B cell (primary cell): ENCODE data around the gene NANOS2. TPM values are rescaled to one million over a fixed set of nuclear protein-coding genes. Genes with fewer than 3 reads are reported as not detected.

Experiments used
- ATAC-seq: fragments of 200-7000 bp; cut with Tn5 transposase; one replicate; pipeline ENCODE4 v1.10.0; 2021; ENCODE audit warnings: low read depth, mild to moderate bottlenecking, moderate number of reproducible peaks, moderate library complexity
- CTCF ChIA-PET: fragments of 350-600 bp; sonication (Branson Sonifier 250); formaldehyde crosslinking; loops from one replicate; lab custom pipeline; 2021; ENCODE audit warnings: antibody characterized with exemption, inconsistent platforms; lab: Charles Lee
- POLR2A ChIA-PET: fragments of 350-600 bp; sonication (Branson Sonifier 250); formaldehyde crosslinking; loops from one replicate; lab custom pipeline; 2021; ENCODE audit warnings: antibody characterized with exemption; lab: Charles Lee
- DNase-seq: peaks from one replicate; pipeline ENCODE4 v3.0.0; 2013
- H2AFZ ChIP-seq: 2 replicates; pipeline ENCODE4 v1.6.1; 2012; ENCODE audit warnings: mild to moderate bottlenecking, low read depth, low read length; ENCODE audit not compliant: insufficient read depth, poor library complexity, severe bottlenecking
- H3K27ac ChIP-seq, 2 donors: 1 replicate in 1 of 2; 2 replicates in 1 of 2; pipeline ENCODE4 v1.5.1; 2012 to 2013; ENCODE audit warnings: low read length in 2 of 2, mild to moderate bottlenecking in 2 of 2, moderate library complexity in 1 of 2
- H3K27me3 ChIP-seq, 4 experiments: fragments of 200-600 bp in 1 of 4; sonication (generic) in 1 of 4; replicated peaks in 1 of 4; 1 replicate in 2 of 4; 2 replicates in 2 of 4; pipeline versions ENCODE4 v1.6.1 to v1.7.0; 2013 to 2016; ENCODE audit warnings: low read length in 3 of 4, mild to moderate bottlenecking in 2 of 4, mixed read lengths in 1 of 4, moderate library complexity in 1 of 4; ENCODE audit not compliant: insufficient read depth in 4 of 4, control insufficient read depth in 3 of 4; ENCODE audit errors: control extremely low read depth in 1 of 4
- H3K36me3 ChIP-seq, 2 experiments: replicated peaks in 1 of 2; 1 replicate in 1 of 2; 2 replicates in 1 of 2; pipeline versions ENCODE4 v1.6.1 to v1.7.1; 2013; ENCODE audit warnings: low read length in 1 of 2; ENCODE audit not compliant: insufficient read depth in 2 of 2, control insufficient read depth in 1 of 2; ENCODE audit errors: control extremely low read depth in 1 of 2, extremely low read depth in 1 of 2
- H3K4me1 ChIP-seq, 2 donors: fragments of 200-600 bp in 1 of 2; sonication (generic) in 1 of 2; 1 replicate in 1 of 2; 2 replicates in 1 of 2; pipeline versions ENCODE4 v1.5.1 to v1.6.1; 2013 to 2017; ENCODE audit warnings: low read length in 2 of 2; ENCODE audit not compliant: control insufficient read depth in 2 of 2, insufficient read depth in 2 of 2
- H3K4me2 ChIP-seq: replicated peaks from 2 replicates; pipeline ENCODE3; 2012; ENCODE audit warnings: mild to moderate bottlenecking, low read depth, low read length; ENCODE audit not compliant: poor library complexity, severe bottlenecking
- H3K4me3 ChIP-seq, 5 experiments: fragments of 200-600 bp in 1 of 5; sonication (generic) in 1 of 5; 1 replicate in 3 of 5; 2 replicates in 2 of 5; pipeline versions ENCODE4 v1.5.1 to v1.7.0; 2011 to 2016; ENCODE audit warnings: low read length in 4 of 5, mild to moderate bottlenecking in 4 of 5, low read depth in 2 of 5, control low read depth in 1 of 5, moderate library complexity in 1 of 5; ENCODE audit not compliant: insufficient read depth in 1 of 5; ENCODE audit errors: control extremely low read depth in 1 of 5, extremely low read depth in 1 of 5
- H3K79me2 ChIP-seq: fragments of 200-600 bp; sonication (generic); one replicate; pipeline ENCODE4 v1.6.0; 2016; ENCODE audit warnings: low read length; ENCODE audit not compliant: control insufficient read depth, insufficient read depth
- H3K9ac ChIP-seq: fragments of 200-600 bp; sonication (generic); 2 replicates; pipeline ENCODE4 v1.6.1; 2017; ENCODE audit warnings: mild to moderate bottlenecking, low read length, moderate library complexity
- H3K9me3 ChIP-seq, 3 donors: one replicate each; pipeline versions ENCODE4 v1.6.1 to v1.7.1; 2013; ENCODE audit warnings: low read length in 2 of 3; ENCODE audit not compliant: control insufficient read depth in 2 of 3, insufficient read depth in 1 of 3; ENCODE audit errors: control extremely low read depth in 1 of 3
- H4K20me1 ChIP-seq: 2 replicates; pipeline ENCODE4 v1.6.0; 2012; ENCODE audit warnings: mild to moderate bottlenecking, low read length; ENCODE audit not compliant: insufficient read depth, control insufficient read depth, poor library complexity, severe bottlenecking
- H3K27ac Mint-ChIP-seq: one replicate; pipeline ENCODE4 v1.8.0; 2021; ENCODE audit warnings: mixed read lengths
- H3K27me3 Mint-ChIP-seq: one replicate; pipeline ENCODE4 v1.8.0; 2021; ENCODE audit warnings: mixed read lengths
- H3K4me1 Mint-ChIP-seq: one replicate; pipeline ENCODE4 v1.8.0; 2021; ENCODE audit warnings: mixed read lengths
- H3K4me3 Mint-ChIP-seq: one replicate; pipeline ENCODE4 v1.8.0; 2021; ENCODE audit warnings: mixed read lengths
- H3K9me3 Mint-ChIP-seq: one replicate; pipeline ENCODE4 v1.8.0; 2022; ENCODE audit warnings: mixed read lengths; ENCODE audit not compliant: insufficient read depth
- CTCF ChIP-seq: fragments of 200-600 bp; IDR thresholded peaks from one replicate; pipeline ENCODE4 v1.8.0; 2022; ENCODE audit warnings: antibody characterized with exemption, mild to moderate bottlenecking
- EZH2 ChIP-seq: IDR thresholded peaks from 2 replicates; pipeline ENCODE4 v1.6.1; 2012; ENCODE audit warnings: borderline replicate concordance, low read depth, mild to moderate bottlenecking, moderate library complexity, low read length; ENCODE audit not compliant: insufficient read depth, poor library complexity, severe bottlenecking
- WGBS: methylation state at CpG from one replicate; pipeline ENCODE4 v1.1.5; 2013; ENCODE audit warnings: missing lambda C conversion rate; ENCODE audit not compliant: insufficient coverage; 5-methylcytosine and 5-hydroxymethylcytosine counted together
- intact Hi-C: fragments of 100-400 bp; cut with micrococcal nuclease; formaldehyde crosslinking; loops from one replicate; pipeline ENCODE4 v1.10.0; 2022
- polyA plus RNA-seq: library from polyadenylated mRNA; depleted of rRNA; stranded (reverse); fragments of >200 nt; gene quantifications from 2 replicates; pipeline ENCODE4 v1.2.3, GENCODE V29; 2012
- total RNA-seq, 2 donors: library from RNA; stranded (reverse); fragments of 120-200 nt in 1 of 2; gene quantifications; 1 replicate in 1 of 2; 2 replicates in 1 of 2; pipeline versions ENCODE4 v1.2.3 to v1.2.4, GENCODE V29; 2013 to 2022

The NANOS2 gene
- total and polyA plus RNA-seq, 2 donors (not counting 1 experiment from before 2014, with no cell fraction given): not detected

GRCh38 chr19:45906221-45906620 lies 8.4 kb downstream of the NANOS2 start:
- H4K20me1 ChIP-seq: no peaks in the 10 kb centered on the region
- no peak overlapping the region for H3K4me3 Mint-ChIP-seq
- no peak overlapping the region for H3K27ac ChIP-seq
- intact Hi-C loops: no loop called here
- CTCF ChIA-PET: no interaction called here
- H3K4me1 Mint-ChIP-seq: peaks cover 14% of the 10 kb centered on the region
- no peak for ATAC-seq
- 86% methylated on average over 1 of the region's 3 CpGs for WGBS
- no peak overlapping the region for H3K9ac ChIP-seq
- H3K9me3 Mint-ChIP-seq: no peaks in the 10 kb centered on the region
- H3K4me3 ChIP-seq: no peak overlapping the region
- no peak for TF ChIP-seq CTCF
- TF ChIP-seq EZH2: no peak
- no peak overlapping the region for H3K27ac Mint-ChIP-seq
- no peaks in the 10 kb centered on the region for H3K9me3 ChIP-seq
- no peaks in the 10 kb centered on the region for H3K36me3 ChIP-seq
- H3K27me3 ChIP-seq: peaks cover 0 to 4% (median under 1%) of the 10 kb centered on the region in 4 experiments
- peaks cover 9% of the 10 kb centered on the region for H3K79me2 ChIP-seq
- no peak overlapping the region for H2AFZ ChIP-seq
- H3K27me3 Mint-ChIP-seq: peaks cover 19% of the 10 kb centered on the region
- POLR2A ChIA-PET: no interaction called here
- peaks cover 8 to 10% of the 10 kb centered on the region in 2 donors for H3K4me1 ChIP-seq
- no peak for DNase-seq
- H3K4me2 ChIP-seq: no peak overlapping the region

GRCh38 chr19:45905011-45905410 lies 9.6 kb downstream of the NANOS2 start:
- ATAC-seq (no peak), DNase-seq (no peak)
- H3K9me3 Mint-ChIP-seq: no peaks in the 10 kb centered on the region
- peaks cover 10% of the 10 kb centered on the region for H3K27me3 Mint-ChIP-seq
- POLR2A ChIA-PET: no interaction called here
- no peak overlapping the region for H3K27ac Mint-ChIP-seq
- H3K27ac ChIP-seq: no peak overlapping the region
- H3K9me3 ChIP-seq: no peaks in the 10 kb centered on the region
- peaks cover 0 to 5% of the 10 kb centered on the region in 2 experiments for H3K36me3 ChIP-seq
- WGBS: 91% methylated on average over 9 of the region's 10 CpGs
- H3K27me3 ChIP-seq: peaks cover 0 to 2% (median 0%) of the 10 kb centered on the region in 4 experiments
- intact Hi-C loops: no loop called here
- no peak overlapping the region for H3K4me3 Mint-ChIP-seq
- H3K79me2 ChIP-seq: peaks cover 20% of the 10 kb centered on the region
- H4K20me1 ChIP-seq: no peaks in the 10 kb centered on the region
- H3K9ac ChIP-seq: no peak overlapping the region
- CTCF ChIA-PET: no interaction called here
- H3K4me1 Mint-ChIP-seq: peaks cover 23% of the 10 kb centered on the region
- H3K4me2 ChIP-seq: no peak overlapping the region
- no peak overlapping the region for H3K4me3 ChIP-seq
- peaks cover 16 to 19% of the 10 kb centered on the region in 2 donors for H3K4me1 ChIP-seq
- no peak overlapping the region for H2AFZ ChIP-seq
- TF ChIP-seq CTCF: no peak
- TF ChIP-seq EZH2: no peak
